Neural cell (in vitro differentiated cells): ENCODE data around the gene RC3H2. TPM values are rescaled to one million over a fixed set of nuclear protein-coding genes. Genes with fewer than 3 reads are reported as not detected.

Experiments used
- H2AFZ ChIP-seq: fragments of 200-600, 300-800 bp; sonication (generic), shearing (Covaris generic); 2 replicates; pipeline ENCODE4 v1.6.0; 2014; ENCODE audit warnings: low read depth, mild to moderate bottlenecking, antibody characterized with exemption, low read length, moderate library complexity
- H3F3A ChIP-seq: fragments of 200-600 bp; shearing (Covaris generic); 2 replicates; pipeline ENCODE4 v1.6.1; 2016; ENCODE audit warnings: mild to moderate bottlenecking, moderate library complexity, mixed read lengths, antibody characterized with exemption, low read length; ENCODE audit not compliant: insufficient read depth, poor library complexity, severe bottlenecking
- H3K27ac ChIP-seq: fragments of 200-600, 300-800 bp; sonication (generic), shearing (Covaris generic); 2 replicates; pipeline ENCODE4 v1.5.1; 2014; ENCODE audit warnings: mild to moderate bottlenecking, low read length, moderate library complexity
- H3K27me3 ChIP-seq: fragments of 300-800, 200-600 bp; sonication (generic), shearing (Covaris generic); 2 replicates; pipeline ENCODE4 v1.6.0; 2014; ENCODE audit warnings: mild to moderate bottlenecking, low read depth, low read length, moderate library complexity; ENCODE audit not compliant: insufficient read depth
- H3K36me3 ChIP-seq: fragments of 300-800, 200-600 bp; sonication (generic), shearing (Covaris generic); 2 replicates; pipeline ENCODE4 v1.5.1; 2014; ENCODE audit warnings: mild to moderate bottlenecking, antibody characterized with exemption, low read length, moderate library complexity; ENCODE audit not compliant: insufficient read depth
- H3K4me2 ChIP-seq: fragments of 300-800, 200-600 bp; sonication (generic), shearing (Covaris generic); 2 replicates; pipeline ENCODE4 v1.6.0; 2014; ENCODE audit warnings: mild to moderate bottlenecking, low read length
- H3K4me3 ChIP-seq: fragments of 300-800, 200-600 bp; sonication (generic), shearing (Covaris generic); 2 replicates; pipeline ENCODE4 v1.5.1; 2014; ENCODE audit warnings: mild to moderate bottlenecking, low read length, moderate library complexity
- H3K79me2 ChIP-seq: fragments of 200-600 bp; shearing (Covaris generic); replicated peaks from 2 replicates; pipeline ENCODE4 v1.6.0; 2014; ENCODE audit warnings: mild to moderate bottlenecking, low read length, moderate library complexity; ENCODE audit not compliant: insufficient read depth
- H3K9ac ChIP-seq: fragments of 300-800, 200-600 bp; sonication (generic), shearing (Covaris generic); 2 replicates; pipeline ENCODE4 v1.6.1; 2016; ENCODE audit warnings: mild to moderate bottlenecking, low read length, mixed read lengths
- H3K9me2 ChIP-seq: fragments of 200-600 bp; shearing (Covaris generic); 2 replicates; pipeline ENCODE4 v1.6.1; 2016; ENCODE audit warnings: mild to moderate bottlenecking, low read length, mixed read lengths; ENCODE audit not compliant: insufficient read depth
- H3K9me3 ChIP-seq: fragments of 200-600, 300-800 bp; sonication (generic), shearing (Covaris generic); 2 replicates; pipeline ENCODE4 v1.6.1; 2016; ENCODE audit warnings: mild to moderate bottlenecking, mixed run types, low read length, moderate library complexity, mixed read lengths
- H4K20me1 ChIP-seq: fragments of 200-600 bp; shearing (Covaris generic); 2 replicates; pipeline ENCODE4 v1.6.1; 2016; ENCODE audit warnings: mild to moderate bottlenecking, mixed run types; ENCODE audit not compliant: insufficient read depth
- CTCF ChIP-seq: fragments of 450-650 bp; IDR thresholded peaks from 2 replicates; pipeline ENCODE4 v1.5.1; 2014; ENCODE audit warnings: antibody characterized with exemption, mild to moderate bottlenecking, moderate library complexity; ENCODE audit not compliant: poor library complexity, severe bottlenecking
- EP300 ChIP-seq: fragments of 450-650 bp; conservative IDR thresholded peaks from 2 replicates; pipeline ENCODE4 v1.6.1; 2014; ENCODE audit warnings: antibody characterized with exemption, mild to moderate bottlenecking, moderate library complexity; ENCODE audit not compliant: poor library complexity, severe bottlenecking
- EZH2 ChIP-seq: fragments of 200-600, 300-800 bp; shearing (Covaris generic), sonication (generic); IDR thresholded peaks from 2 replicates; pipeline ENCODE4 v1.6.1; 2014; ENCODE audit warnings: antibody characterized with exemption, low read length, borderline replicate concordance, mild to moderate bottlenecking; ENCODE audit not compliant: insufficient read depth, poor library complexity, severe bottlenecking
- MXI1 ChIP-seq: fragments of 450-650 bp; conservative IDR thresholded peaks from 2 replicates; pipeline ENCODE4 v1.6.1; 2014; ENCODE audit warnings: antibody characterized with exemption, mild to moderate bottlenecking; ENCODE audit not compliant: poor library complexity, severe bottlenecking
- POLR2AphosphoS5 ChIP-seq: IDR thresholded peaks from 2 replicates; pipeline ENCODE4 v1.6.1; 2012
- RAD21 ChIP-seq: fragments of 450-650 bp; conservative IDR thresholded peaks from 2 replicates; pipeline ENCODE4 v1.6.1; 2014; ENCODE audit warnings: antibody characterized with exemption, mild to moderate bottlenecking, moderate library complexity
- REST ChIP-seq: IDR thresholded peaks from 2 replicates; pipeline ENCODE4 v1.6.1; 2012; ENCODE audit warnings: borderline replicate concordance
- SMC3 ChIP-seq: fragments of 450-650 bp; conservative IDR thresholded peaks from 2 replicates; pipeline ENCODE4 v1.6.1; 2014; ENCODE audit warnings: antibody characterized with exemption, mild to moderate bottlenecking, moderate library complexity; ENCODE audit not compliant: poor library complexity
- TAF1 ChIP-seq: IDR thresholded peaks from 2 replicates; pipeline ENCODE4 v1.6.1; 2012; ENCODE audit warnings: low read depth
- polyA plus RNA-seq: library from polyadenylated mRNA; depleted of rRNA; stranded (reverse); fragments of >200 nt; gene quantifications from 2 replicates; pipeline ENCODE4 v1.2.3, GENCODE V29; 2014

Gene RC3H2
- polyA plus RNA-seq, 1 donor from 2014 or later: 34.8 TPM

- no peak for TF ChIP-seq SMC3
- no peak for TF ChIP-seq RAD21
Observed at GRCh38 chr9:122821278-122821943, 83.7 kb downstream of the RC3H2 start (continued).

- no peaks in the 10 kb centered on the region for H3F3A ChIP-seq
- no peaks in the 10 kb centered on the region for H4K20me1 ChIP-seq
- H3K9me3 ChIP-seq: no peaks in the 10 kb centered on the region
- peaks cover 10% of the 10 kb centered on the region for H3K79me2 ChIP-seq
- TF ChIP-seq TAF1 (no peak), CTCF (no peak), SMC3 (no peak), RAD21 (no peak), EP300 (no peak), EZH2 (no peak)
- H3K9ac ChIP-seq: no peak overlapping the region
- no peak overlapping the region for H3K27ac ChIP-seq
- H3K36me3 ChIP-seq: no peaks in the 10 kb centered on the region
- no peak overlapping the region for H3K4me2 ChIP-seq
- H3K27me3 ChIP-seq: no peaks in the 10 kb centered on the region
- H3K9me2 ChIP-seq: no peaks in the 10 kb centered on the region
- no peak overlapping the region for H2AFZ ChIP-seq
- H3K4me3 ChIP-seq: no peak overlapping the region
Observed at GRCh38 chr9:122820490-122820845, 84.7 kb downstream of the RC3H2 start.

- no peaks in the 10 kb centered on the region for H3K36me3 ChIP-seq
- H3K27ac ChIP-seq: no peak overlapping the region
- H3K27me3 ChIP-seq: no peaks in the 10 kb centered on the region
- peaks cover 6% of the 10 kb centered on the region for H3K79me2 ChIP-seq
- TF ChIP-seq RAD21: no peak
- TF ChIP-seq EP300: no peak
- TF ChIP-seq TAF1: no peak
- TF ChIP-seq POLR2AphosphoS5: no peak
- no peak for TF ChIP-seq REST
- no peak for TF ChIP-seq MXI1
- TF ChIP-seq EZH2: no peak
- no peak for TF ChIP-seq CTCF
- no peak for TF ChIP-seq SMC3
- H3K4me2 ChIP-seq: no peak overlapping the region
- H4K20me1 ChIP-seq: no peaks in the 10 kb centered on the region
- H3F3A ChIP-seq: no peaks in the 10 kb centered on the region
- no peak overlapping the region for H3K4me3 ChIP-seq
- no peaks in the 10 kb centered on the region for H3K9me3 ChIP-seq
- no peak overlapping the region for H2AFZ ChIP-seq
- no peak overlapping the region for H3K9ac ChIP-seq
- H3K9me2 ChIP-seq: no peaks in the 10 kb centered on the region
Observed at GRCh38 chr9:122819791-122820489, 85.2 kb downstream of the RC3H2 start.
